Ovary (tissue), 3 donors: Measurements from ENCODE around the gene SPEG.

Experiments
- EP300 ChIP-seq: sonication (generic); formaldehyde crosslinking; IDR thresholded peaks from one replicate; pipeline ENCODE4 v1.6.1; 2017; ENCODE audit warnings: antibody characterized with exemption
- POLR2A ChIP-seq: fragments of 450-650 bp; IDR thresholded peaks from one replicate; pipeline ENCODE4 v1.6.1; 2017; ENCODE audit warnings: antibody characterized with exemption, mild to moderate bottlenecking, moderate library complexity
- TF ChIP-seq, protein P1 (sequence below), 3 donors: fragments of 450-650 bp in 2 of 3; fragments of 200-600 bp in 1 of 3; IDR thresholded peaks; one replicate each; pipeline versions ENCODE4 v1.5.1 to v1.8.0; 2016 to 2022; ENCODE audit warnings: antibody characterized with exemption in 3 of 3, mild to moderate bottlenecking in 1 of 3
- donor health status: DM: no; HTN: no; CAD: no.

GRCh38 chr2:219483451-219484342 is 49.1 kb downstream of the SPEG start:
- TF ChIP-seq, protein P1, sequence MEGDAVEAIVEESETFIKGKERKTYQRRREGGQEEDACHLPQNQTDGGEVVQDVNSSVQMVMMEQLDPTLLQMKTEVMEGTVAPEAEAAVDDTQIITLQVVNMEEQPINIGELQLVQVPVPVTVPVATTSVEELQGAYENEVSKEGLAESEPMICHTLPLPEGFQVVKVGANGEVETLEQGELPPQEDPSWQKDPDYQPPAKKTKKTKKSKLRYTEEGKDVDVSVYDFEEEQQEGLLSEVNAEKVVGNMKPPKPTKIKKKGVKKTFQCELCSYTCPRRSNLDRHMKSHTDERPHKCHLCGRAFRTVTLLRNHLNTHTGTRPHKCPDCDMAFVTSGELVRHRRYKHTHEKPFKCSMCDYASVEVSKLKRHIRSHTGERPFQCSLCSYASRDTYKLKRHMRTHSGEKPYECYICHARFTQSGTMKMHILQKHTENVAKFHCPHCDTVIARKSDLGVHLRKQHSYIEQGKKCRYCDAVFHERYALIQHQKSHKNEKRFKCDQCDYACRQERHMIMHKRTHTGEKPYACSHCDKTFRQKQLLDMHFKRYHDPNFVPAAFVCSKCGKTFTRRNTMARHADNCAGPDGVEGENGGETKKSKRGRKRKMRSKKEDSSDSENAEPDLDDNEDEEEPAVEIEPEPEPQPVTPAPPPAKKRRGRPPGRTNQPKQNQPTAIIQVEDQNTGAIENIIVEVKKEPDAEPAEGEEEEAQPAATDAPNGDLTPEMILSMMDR (IDR thresholded peaks at IDR 0.05): no peak
- no peak for TF ChIP-seq POLR2A
- TF ChIP-seq EP300: no peak
